H9 (cell line): ENCODE results near the gene LPCAT2. TPM values are rescaled to one million over a fixed set of nuclear protein-coding genes. Genes with fewer than 3 reads are reported as not detected.
A peak's percentile ranks its signal among the peaks of the same experiment; 100 is the strongest.

Experiments used
- DNase-seq: peaks from one replicate; pipeline ENCODE4 v3.0.0-alpha.2; 2017
- H2AFZ ChIP-seq: one replicate; pipeline ENCODE4 v1.6.1; 2013; ENCODE audit warnings: mild to moderate bottlenecking, low read length, control low read depth, moderate library complexity
- H2AK5ac ChIP-seq: 2 replicates; pipeline ENCODE4 v1.6.1; 2013; ENCODE audit warnings: low read length, control low read depth, mixed read lengths; ENCODE audit not compliant: insufficient read length
- H2BK120ac ChIP-seq: one replicate; pipeline ENCODE4 v1.6.1; 2013; ENCODE audit warnings: low read depth, mild to moderate bottlenecking, low read length, control low read depth, inconsistent platforms; ENCODE audit not compliant: poor library complexity, severe bottlenecking
- H2BK12ac ChIP-seq: 2 replicates; pipeline ENCODE4 v1.6.1; 2013; ENCODE audit warnings: low read length, control low read depth, mixed read lengths, low read depth; ENCODE audit not compliant: insufficient read length
- H2BK15ac ChIP-seq: 2 replicates; pipeline ENCODE4 v1.6.1; 2013; ENCODE audit warnings: low read depth, low read length, control low read depth
- H2BK20ac ChIP-seq: one replicate; pipeline ENCODE4 v1.6.1; 2013; ENCODE audit warnings: low read depth, mild to moderate bottlenecking, low read length, control low read depth, inconsistent platforms; ENCODE audit not compliant: poor library complexity, severe bottlenecking
- H2BK5ac ChIP-seq: 2 replicates; pipeline ENCODE4 v1.6.1; 2013; ENCODE audit warnings: low read length, control low read depth, mixed read lengths; ENCODE audit not compliant: insufficient read length
- H3K14ac ChIP-seq: 2 replicates; pipeline ENCODE4 v1.6.1; 2013; ENCODE audit warnings: low read length, control low read depth; ENCODE audit not compliant: insufficient read depth
- H3K18ac ChIP-seq: 2 replicates; pipeline ENCODE4 v1.6.1; 2013; ENCODE audit warnings: low read depth, mild to moderate bottlenecking, mixed read lengths, low read length, control low read depth; ENCODE audit not compliant: insufficient read length
- H3K23ac ChIP-seq: 2 replicates; pipeline ENCODE4 v1.6.1; 2013; ENCODE audit warnings: low read length, control low read depth, mixed read lengths, low read depth; ENCODE audit not compliant: insufficient read length
- H3K23me2 ChIP-seq: 2 replicates; pipeline ENCODE4 v1.6.1; 2013; ENCODE audit warnings: low read depth, mild to moderate bottlenecking, mixed read lengths, low read length, control low read depth; ENCODE audit not compliant: insufficient read length, poor library complexity, severe bottlenecking
- H3K27ac ChIP-seq: 2 replicates; pipeline ENCODE4 v1.5.1; 2013; ENCODE audit warnings: low read length, control low read depth, mixed read lengths, low read depth; ENCODE audit not compliant: insufficient read length
- H3K27me3 ChIP-seq: 2 replicates; pipeline ENCODE4 v1.6.1; 2013; ENCODE audit warnings: low read length, control low read depth, inconsistent platforms; ENCODE audit not compliant: insufficient read depth
- H3K4ac ChIP-seq: 2 replicates; pipeline ENCODE4 v1.6.1; 2013; ENCODE audit warnings: low read depth, mild to moderate bottlenecking, control low read depth, inconsistent platforms, low read length, moderate library complexity
- H3K4me1 ChIP-seq: 2 replicates; pipeline ENCODE4 v1.6.1; 2013; ENCODE audit warnings: low read length, control low read depth, inconsistent platforms; ENCODE audit not compliant: insufficient read depth
- H3K4me2 ChIP-seq: 2 replicates; pipeline ENCODE4 v1.6.1; 2013; ENCODE audit warnings: low read length, control low read depth, mixed read lengths; ENCODE audit not compliant: insufficient read length, insufficient read depth
- H3K56ac ChIP-seq: 2 replicates; pipeline ENCODE4 v1.6.1; 2013; ENCODE audit warnings: low read depth, mild to moderate bottlenecking, mixed read lengths, low read length, control low read depth; ENCODE audit not compliant: insufficient read length
- H3K79me1 ChIP-seq: 2 replicates; pipeline ENCODE4 v1.6.1; 2013; ENCODE audit warnings: low read depth, mild to moderate bottlenecking, moderate library complexity, low read length, control low read depth, inconsistent platforms; ENCODE audit not compliant: insufficient read depth, poor library complexity, severe bottlenecking
- H3K79me2 ChIP-seq: 2 replicates; pipeline ENCODE4 v1.6.1; 2013; ENCODE audit warnings: low read length, control low read depth, inconsistent platforms; ENCODE audit not compliant: insufficient read depth
- H3K9ac ChIP-seq: 2 replicates; pipeline ENCODE4 v1.6.1; 2013; ENCODE audit warnings: low read length, control low read depth, mixed read lengths; ENCODE audit not compliant: insufficient read length; ENCODE audit errors: extremely low read depth
- H3K9me3 ChIP-seq: one replicate; pipeline ENCODE4 v1.6.1; 2013; ENCODE audit warnings: low read depth, low read length, inconsistent platforms; ENCODE audit not compliant: control insufficient read depth
- H3T11ph ChIP-seq: one replicate; pipeline ENCODE4 v1.6.1; 2013; ENCODE audit warnings: mild to moderate bottlenecking, low read length, control low read depth, inconsistent platforms
- H4K20me1 ChIP-seq: one replicate; pipeline ENCODE4 v1.6.1; 2013; ENCODE audit not compliant: control insufficient read depth, insufficient read length, insufficient read depth
- H4K5ac ChIP-seq: 2 replicates; pipeline ENCODE4 v1.6.1; 2013; ENCODE audit warnings: low read depth, mild to moderate bottlenecking, mixed read lengths, low read length, control low read depth; ENCODE audit not compliant: insufficient read length
- H4K8ac ChIP-seq: replicated peaks from 2 replicates; pipeline ENCODE4 v1.6.1; 2013; ENCODE audit warnings: low read length, control low read depth, mixed read lengths, low read depth; ENCODE audit not compliant: insufficient read length
- H4K91ac ChIP-seq: 2 replicates; pipeline ENCODE4 v1.6.1; 2013; ENCODE audit warnings: low read depth, mild to moderate bottlenecking, moderate library complexity, mixed read lengths, low read length, control low read depth; ENCODE audit not compliant: insufficient read length
- H3K27ac Mint-ChIP-seq, 3 experiments: 2 replicates in 2 of 3; 3 replicates in 1 of 3; pipeline ENCODE4 v1.8.0; 2020 to 2021; ENCODE audit warnings: mixed read lengths in 3 of 3, mild to moderate bottlenecking in 1 of 3, moderate library complexity in 1 of 3
- H3K27me3 Mint-ChIP-seq: 2 replicates; pipeline ENCODE4 v1.8.0; 2021; ENCODE audit warnings: low read depth, mild to moderate bottlenecking, moderate library complexity, mixed read lengths
- H3K36me3 Mint-ChIP-seq, 3 experiments: 2 replicates in 2 of 3; 3 replicates in 1 of 3; pipeline ENCODE4 v1.8.0; 2020 to 2021; ENCODE audit warnings: low read depth in 3 of 3, mixed read lengths in 3 of 3; ENCODE audit not compliant: insufficient read depth in 1 of 3
- H3K4me1 Mint-ChIP-seq, 2 experiments: 2 replicates each; pipeline ENCODE4 v1.8.0; 2020; ENCODE audit warnings: mixed read lengths in 2 of 2
- H3K4me3 Mint-ChIP-seq, 2 experiments: 2 replicates in 1 of 2; 3 replicates in 1 of 2; pipeline ENCODE4 v1.8.0; 2020 to 2021; ENCODE audit warnings: mild to moderate bottlenecking in 2 of 2, mixed read lengths in 2 of 2, moderate library complexity in 1 of 2
- H3K9me3 Mint-ChIP-seq, 2 experiments: 2 replicates in 1 of 2; 3 replicates in 1 of 2; pipeline ENCODE4 v1.8.0; 2020; ENCODE audit warnings: mild to moderate bottlenecking in 2 of 2, mixed read lengths in 2 of 2, moderate library complexity in 1 of 2
- CTCF ChIP-seq: fragments of 200-600 bp; sonication (generic); conservative IDR thresholded peaks from 3 replicates; pipeline ENCODE4 v1.8.0; 2021; ENCODE audit warnings: antibody characterized with exemption, mild to moderate bottlenecking
- WGBS: extraction: QIAGEN DNeasy Blood & Tissue Kit; methylation state at CpG from one replicate; pipeline ENCODE4 v1.1.7; 2013; ENCODE audit warnings: missing lambda C conversion rate, low lambda C conversion rate, mixed read lengths; ENCODE audit not compliant: insufficient read length; ENCODE audit errors: extremely low coverage; 5-methylcytosine and 5-hydroxymethylcytosine counted together
- total RNA-seq: library from RNA; stranded (reverse); gene quantifications from 2 replicates; pipeline ENCODE4 v1.2.1, GENCODE V29; 2021

Gene LPCAT2
- total RNA-seq, 1 experiment from 2014 or later: 2.8 TPM

GRCh38 chr16:55496509-55497145, 12.2 kb upstream of the LPCAT2 start:
- no peak overlapping the region for H3K4ac ChIP-seq
- no peak overlapping the region for H2BK20ac ChIP-seq
- no peak overlapping the region for H3K4me2 ChIP-seq
- H4K20me1 ChIP-seq: no peaks in the 10 kb centered on the region
- no peak overlapping the region for H4K8ac ChIP-seq
- no peaks in the 10 kb centered on the region for H3K27me3 Mint-ChIP-seq
- no peak overlapping the region for H3K14ac ChIP-seq
- H3K23ac ChIP-seq: no peak overlapping the region
- no peaks in the 10 kb centered on the region for H3K79me1 ChIP-seq
- H3K4me1 Mint-ChIP-seq: peaks cover 11% of the 10 kb centered on the region in 2 experiments
- no peak overlapping the region for H3K9ac ChIP-seq
- no peak for TF ChIP-seq CTCF
- H3T11ph ChIP-seq: no peak overlapping the region
- H3K18ac ChIP-seq: no peak overlapping the region
- no peak overlapping the region for H3K27ac Mint-ChIP-seq
- no peak overlapping the region for H2BK120ac ChIP-seq
- no peaks in the 10 kb centered on the region for H3K23me2 ChIP-seq
- no peak overlapping the region for H4K5ac ChIP-seq
- no peaks in the 10 kb centered on the region for H3K27me3 ChIP-seq
- H3K36me3 Mint-ChIP-seq: peaks cover 0 to 6% (median 0%) of the 10 kb centered on the region in 3 experiments; a peak in 2 of 7 replicates
- no peaks in the 10 kb centered on the region for H3K79me2 ChIP-seq
- no peaks in the 10 kb centered on the region for H3K9me3 Mint-ChIP-seq
- no peak overlapping the region for H2BK5ac ChIP-seq
- no peak overlapping the region for H4K91ac ChIP-seq
- H2BK15ac ChIP-seq: no peak overlapping the region
- no peaks in the 10 kb centered on the region for H3K9me3 ChIP-seq
- DNase-seq: peak; percentile 20
- H2AK5ac ChIP-seq: no peak overlapping the region
- WGBS: no CpG with 5 or more reads among the region's 8 CpGs
- no peak overlapping the region for H3K4me3 Mint-ChIP-seq
- no peak overlapping the region for H3K27ac ChIP-seq
- H3K56ac ChIP-seq: no peak overlapping the region
- no peak overlapping the region for H2AFZ ChIP-seq
- peaks cover 6% of the 10 kb centered on the region; the same call in 1 of the 2 replicates for H3K4me1 ChIP-seq
- H2BK12ac ChIP-seq: no peak overlapping the region
